ENCODE data around the gene NPC2. TPM values are rescaled to one million over a fixed set of nuclear protein-coding genes. Genes with fewer than 3 reads are reported as not detected.

Gene NPC2
- total RNA-seq, 2 experiments from 2014 or later = 39.5 to 42.1 TPM

GRCh38 chr14:74486164-74486563, 6.9 kb downstream of the NPC2 start:
- H3K27me3 Mint-ChIP-seq = no peaks in the 10 kb centered on the region
- H3K4me3 Mint-ChIP-seq = no peak overlapping the region
- ATAC-seq (ENCODE audit: low read depth) (no peak), DNase-seq (no peak)
- peaks cover 7% of the 10 kb centered on the region for H3K4me1 Mint-ChIP-seq
- H3K36me3 Mint-ChIP-seq = peaks cover 10% of the 10 kb centered on the region
- no peaks in the 10 kb centered on the region for H3K9me3 Mint-ChIP-seq
- POLR2A ChIA-PET = interaction anchor here (0.6 kb wide), 1 partner anchor 209 kb away, joined by 3 read pairs; no protein-coding TSS in a partner anchor
- no peak overlapping the region for H3K27ac Mint-ChIP-seq

GRCh38 chr14:74483321-74483720, 9.8 kb downstream of the NPC2 start:
- POLR2A ChIA-PET = no interaction called here
- Mint-ChIP-seq H3K36me3 (peaks cover 11% of the 10 kb centered on the region), H3K27ac (no peak overlapping the region), H3K4me1 (peaks cover 2% of the 10 kb centered on the region), H3K4me3 (no peak overlapping the region), H3K27me3 (no peaks in the 10 kb centered on the region), H3K9me3 (no peaks in the 10 kb centered on the region)
- ATAC-seq (ENCODE audit: low read depth) (no peak), DNase-seq (no peak)

- ATAC-seq (ENCODE audit: low read depth) = no peak
- no peak overlapping the region for H3K4me3 Mint-ChIP-seq
Measured at GRCh38 chr14:74482571-74482970, 10.5 kb downstream of the NPC2 start.

GRCh38 chr14:74480046-74480445, 13.1 kb downstream of the NPC2 start:
- H3K36me3 Mint-ChIP-seq = peaks cover 11% of the 10 kb centered on the region
- H3K27me3 Mint-ChIP-seq = no peaks in the 10 kb centered on the region
- POLR2A ChIA-PET = no interaction called here
- no peak for ATAC-seq (ENCODE audit: low read depth)
- H3K4me3 Mint-ChIP-seq = no peak overlapping the region
- no peaks in the 10 kb centered on the region for H3K4me1 Mint-ChIP-seq
- no peak for DNase-seq
- H3K9me3 Mint-ChIP-seq = no peaks in the 10 kb centered on the region
- no peak overlapping the region for H3K27ac Mint-ChIP-seq

More at GRCh38 chr14:74482571-74482970, 10.5 kb downstream of the NPC2 start:
- Mint-ChIP-seq H3K9me3 (no peaks in the 10 kb centered on the region), H3K27ac (no peak overlapping the region), H3K36me3 (peaks cover 11% of the 10 kb centered on the region), H3K27me3 (no peaks in the 10 kb centered on the region), H3K4me1 (peaks cover 2% of the 10 kb centered on the region)
- no peak for DNase-seq
- POLR2A ChIA-PET = no interaction called here

GRCh38 chr14:74478996-74479635, 14.0 kb downstream of the NPC2 start:
- POLR2A ChIA-PET = no interaction called here
- DNase-seq (no peak), ATAC-seq (ENCODE audit: low read depth) (no peak)
- H3K4me3 Mint-ChIP-seq = no peak overlapping the region
- no peaks in the 10 kb centered on the region for H3K9me3 Mint-ChIP-seq
- H3K27me3 Mint-ChIP-seq = no peaks in the 10 kb centered on the region
- H3K4me1 Mint-ChIP-seq = no peaks in the 10 kb centered on the region
- H3K27ac Mint-ChIP-seq = no peak overlapping the region
- peaks cover 8% of the 10 kb centered on the region for H3K36me3 Mint-ChIP-seq

- DNase-seq = no peak
- POLR2A ChIA-PET = no interaction called here
- ATAC-seq (ENCODE audit: low read depth) = no peak
- H3K36me3 Mint-ChIP-seq = peaks cover 1% of the 10 kb centered on the region
- no peak overlapping the region for H3K4me3 Mint-ChIP-seq
- no peaks in the 10 kb centered on the region for H3K27me3 Mint-ChIP-seq
- H3K27ac Mint-ChIP-seq = no peak overlapping the region
- peaks cover 3% of the 10 kb centered on the region for H3K4me1 Mint-ChIP-seq
- no peaks in the 10 kb centered on the region for H3K9me3 Mint-ChIP-seq
Measured at GRCh38 chr14:74476607-74477006, 16.5 kb downstream of the NPC2 start.

- POLR2A ChIA-PET = no interaction called here
- Mint-ChIP-seq H3K27ac (no peak overlapping the region), H3K9me3 (no peaks in the 10 kb centered on the region), H3K4me1 (peaks cover 3% of the 10 kb centered on the region), H3K36me3 (peaks cover under 1% of the 10 kb centered on the region), H3K27me3 (no peaks in the 10 kb centered on the region), H3K4me3 (no peak overlapping the region)
- no peak for DNase-seq
- ATAC-seq (ENCODE audit: low read depth) = no peak
Measured at GRCh38 chr14:74476107-74476506, 17.0 kb downstream of the NPC2 start.

- POLR2A ChIA-PET = no interaction called here
- no peak for ATAC-seq (ENCODE audit: low read depth)
- no peaks in the 10 kb centered on the region for H3K36me3 Mint-ChIP-seq
- H3K4me3 Mint-ChIP-seq = no peak overlapping the region
- peaks cover 3% of the 10 kb centered on the region for H3K4me1 Mint-ChIP-seq
- H3K27me3 Mint-ChIP-seq = no peaks in the 10 kb centered on the region
- no peak overlapping the region for H3K27ac Mint-ChIP-seq
- H3K9me3 Mint-ChIP-seq = no peaks in the 10 kb centered on the region
- no peak for DNase-seq
Measured at GRCh38 chr14:74475678-74476077, 17.4 kb downstream of the NPC2 start.

GRCh38 chr14:74474376-74474775, 18.7 kb downstream of the NPC2 start:
- H3K9me3 Mint-ChIP-seq = no peaks in the 10 kb centered on the region
- no peak overlapping the region for H3K4me3 Mint-ChIP-seq
- H3K27ac Mint-ChIP-seq = no peak overlapping the region
- H3K36me3 Mint-ChIP-seq = no peaks in the 10 kb centered on the region
- DNase-seq = no peak
- H3K27me3 Mint-ChIP-seq = no peaks in the 10 kb centered on the region
- ATAC-seq (ENCODE audit: low read depth) = no peak
- POLR2A ChIA-PET = no interaction called here
- H3K4me1 Mint-ChIP-seq = peaks cover 3% of the 10 kb centered on the region

- no peak for DNase-seq
- POLR2A ChIA-PET = no interaction called here
- Mint-ChIP-seq H3K27me3 (no peaks in the 10 kb centered on the region), H3K4me1 (peaks cover 3% of the 10 kb centered on the region), H3K36me3 (no peaks in the 10 kb centered on the region), H3K9me3 (no peaks in the 10 kb centered on the region), H3K27ac (no peak overlapping the region), H3K4me3 (no peak overlapping the region)
- ATAC-seq (ENCODE audit: low read depth) = no peak
Measured at GRCh38 chr14:74472601-74473000, 20.5 kb downstream of the NPC2 start.

GRCh38 chr14:74469548-74470518, 23.3 kb downstream of the NPC2 start:
- DNase-seq (no peak), ATAC-seq (ENCODE audit: low read depth) (no peak)
- POLR2A ChIA-PET = no interaction called here
- H3K4me3 Mint-ChIP-seq = no peak overlapping the region
- H3K9me3 Mint-ChIP-seq = no peaks in the 10 kb centered on the region
- H3K27ac Mint-ChIP-seq = no peak overlapping the region
- H3K27me3 Mint-ChIP-seq = peaks cover 2% of the 10 kb centered on the region
- peaks cover 3% of the 10 kb centered on the region for H3K4me1 Mint-ChIP-seq
- H3K36me3 Mint-ChIP-seq = no peaks in the 10 kb centered on the region

- Mint-ChIP-seq H3K4me3 (no peak overlapping the region), H3K9me3 (no peaks in the 10 kb centered on the region), H3K27me3 (peaks cover 2% of the 10 kb centered on the region), H3K36me3 (no peaks in the 10 kb centered on the region), H3K4me1 (peaks cover 3% of the 10 kb centered on the region), H3K27ac (no peak overlapping the region)
- POLR2A ChIA-PET = no interaction called here
- ATAC-seq (ENCODE audit: low read depth) (no peak), DNase-seq (no peak)
Measured at GRCh38 chr14:74468513-74468912, 24.6 kb downstream of the NPC2 start.

- DNase-seq (no peak), ATAC-seq (ENCODE audit: low read depth) (no peak)
- H3K4me1 Mint-ChIP-seq = no peaks in the 10 kb centered on the region
- no peak overlapping the region for H3K4me3 Mint-ChIP-seq
- no peaks in the 10 kb centered on the region for H3K9me3 Mint-ChIP-seq
- H3K36me3 Mint-ChIP-seq = no peaks in the 10 kb centered on the region
- no peak overlapping the region for H3K27ac Mint-ChIP-seq
- POLR2A ChIA-PET = no interaction called here
- H3K27me3 Mint-ChIP-seq = peaks cover 8% of the 10 kb centered on the region
Measured at GRCh38 chr14:74465335-74465734, 27.8 kb downstream of the NPC2 start.

GRCh38 chr14:74464785-74465184, 28.3 kb downstream of the NPC2 start:
- no peaks in the 10 kb centered on the region for H3K4me1 Mint-ChIP-seq
- H3K27me3 Mint-ChIP-seq = peaks cover 8% of the 10 kb centered on the region
- no peak overlapping the region for H3K27ac Mint-ChIP-seq
- no peak overlapping the region for H3K4me3 Mint-ChIP-seq
- no peaks in the 10 kb centered on the region for H3K9me3 Mint-ChIP-seq
- no peaks in the 10 kb centered on the region for H3K36me3 Mint-ChIP-seq
- POLR2A ChIA-PET = no interaction called here
- ATAC-seq (ENCODE audit: low read depth) (no peak), DNase-seq (no peak)
